H1 (cell line): ENCODE measurements around the gene EXD3. TPM values are rescaled to one million over a fixed set of nuclear protein-coding genes. Genes with fewer than 3 reads are reported as not detected.

Experiments used
- CTCF ChIA-PET: fragments of 300-600 bp; sonication (Branson Sonifier 250); formaldehyde crosslinking; loops from one replicate; lab custom pipeline; 2021; ENCODE audit not compliant: partially characterized antibody; lab: Charles Lee
- POLR2A ChIA-PET: fragments of 300-600 bp; sonication (Branson Sonifier 250); formaldehyde crosslinking; loops from one replicate; lab custom pipeline; 2021; ENCODE audit warnings: inconsistent platforms; ENCODE audit not compliant: partially characterized antibody; lab: Charles Lee
- DNase-seq, 2 experiments: peaks; one replicate each; pipeline versions ENCODE4 v3.0.0 to v3.0.0-alpha.2; 2010 to 2022; ENCODE audit warnings: low spot score in 2 of 2, low read depth in 1 of 2, mixed read lengths in 1 of 2
- FAIRE-seq: peaks from 2 replicates; lab custom pipeline; 2011; peaks lifted over from hg19 to GRCh38; lab: Jason Lieb, UNC
- H2AFZ ChIP-seq: 2 replicates; pipeline ENCODE4 v1.8.1; 2012; ENCODE audit warnings: low read length, inconsistent platforms
- H2AK5ac ChIP-seq: 2 replicates; pipeline ENCODE4 v1.6.1; 2013; ENCODE audit warnings: low read depth, low read length
- H2BK120ac ChIP-seq: replicated peaks from 2 replicates; pipeline ENCODE3; 2013; ENCODE audit warnings: low read depth, low read length, inconsistent platforms
- H2BK12ac ChIP-seq: 2 replicates; pipeline ENCODE4 v1.6.1; 2013; ENCODE audit warnings: low read depth, low read length
- H2BK15ac ChIP-seq: 2 replicates; pipeline ENCODE4 v1.6.1; 2013; ENCODE audit warnings: low read length
- H2BK20ac ChIP-seq: 2 replicates; pipeline ENCODE4 v1.6.1; 2013; ENCODE audit warnings: low read length
- H2BK5ac ChIP-seq: 2 replicates; pipeline ENCODE4 v1.6.1; 2013; ENCODE audit warnings: low read depth, low read length
- H3K14ac ChIP-seq: 2 replicates; pipeline ENCODE4 v1.6.1; 2013; ENCODE audit warnings: inconsistent platforms; ENCODE audit not compliant: insufficient read length
- H3K18ac ChIP-seq: 2 replicates; pipeline ENCODE4 v1.6.1; 2013; ENCODE audit warnings: low read length; ENCODE audit errors: extremely low read depth
- H3K23ac ChIP-seq: 2 replicates; pipeline ENCODE4 v1.6.1; 2013; ENCODE audit warnings: inconsistent platforms; ENCODE audit not compliant: insufficient read length
- H3K23me2 ChIP-seq: 2 replicates; pipeline ENCODE4 v1.6.1; 2013; ENCODE audit warnings: low read depth, low read length
- H3K27ac ChIP-seq: 2 replicates; pipeline ENCODE4 v1.6.1; 2011; ENCODE audit warnings: low read depth, low read length, inconsistent platforms
- H3K27me3 ChIP-seq, 4 experiments: replicated peaks in 1 of 4; 1 replicate in 1 of 4; 2 replicates in 3 of 4; pipeline versions ENCODE4 v1.6.1 to v1.8.1; 2011 to 2013; ENCODE audit warnings: low read length in 3 of 4, mild to moderate bottlenecking in 3 of 4, inconsistent platforms in 2 of 4, mixed read lengths in 2 of 4, moderate library complexity in 1 of 4; ENCODE audit not compliant: control insufficient read depth in 3 of 4, insufficient read depth in 3 of 4; ENCODE audit errors: extremely low read depth in 1 of 4
- H3K36me3 ChIP-seq, 4 experiments: 2 replicates each; pipeline versions ENCODE4 v1.6.1 to v1.8.1; 2011 to 2013; ENCODE audit warnings: mild to moderate bottlenecking in 4 of 4, low read length in 3 of 4, moderate library complexity in 2 of 4, control low read depth in 1 of 4, inconsistent platforms in 1 of 4; ENCODE audit not compliant: insufficient read depth in 4 of 4, control insufficient read depth in 2 of 4
- H3K4ac ChIP-seq: replicated peaks from 2 replicates; pipeline ENCODE3; 2013; ENCODE audit warnings: low read length, low read depth, mixed read lengths, inconsistent platforms; ENCODE audit not compliant: insufficient read length
- H3K4me1 ChIP-seq, 4 experiments: replicated peaks in 1 of 4; 1 replicate in 1 of 4; 2 replicates in 3 of 4; pipeline versions ENCODE4 v1.6.1 to v1.8.1; 2011 to 2013; ENCODE audit warnings: low read length in 3 of 4, inconsistent platforms in 2 of 4, mixed read lengths in 1 of 4; ENCODE audit not compliant: insufficient read depth in 4 of 4, control insufficient read depth in 3 of 4
- H3K4me2 ChIP-seq, 2 experiments: 2 replicates each; pipeline versions ENCODE4 v1.6.1 to v1.8.1; 2011 to 2013; ENCODE audit warnings: low read depth in 2 of 2, low read length in 2 of 2, control low read depth in 1 of 2, inconsistent platforms in 1 of 2, mild to moderate bottlenecking in 1 of 2; ENCODE audit not compliant: insufficient read depth in 1 of 2
- H3K4me3 ChIP-seq, 4 experiments: fragments of 200-600, 300-600 bp in 1 of 4; sonication (generic), shearing (Covaris generic), sonication (Bioruptor Twin) in 1 of 4; 2 replicates each; pipeline versions ENCODE4 v1.5.1 to v1.8.1; 2011 to 2016; ENCODE audit warnings: low read length in 4 of 4, low read depth in 3 of 4, control low read depth in 2 of 4, inconsistent platforms in 2 of 4, mild to moderate bottlenecking in 2 of 4, mixed read lengths in 1 of 4, moderate library complexity in 1 of 4; ENCODE audit not compliant: insufficient read depth in 2 of 4; ENCODE audit errors: extremely low read depth in 1 of 4
- H3K56ac ChIP-seq: replicated peaks from 2 replicates; pipeline ENCODE3; 2013; ENCODE audit warnings: low read depth, mild to moderate bottlenecking, mixed read lengths, low read length, inconsistent platforms; ENCODE audit not compliant: insufficient read length
- H3K79me1 ChIP-seq: 2 replicates; pipeline ENCODE4 v1.6.1; 2013; ENCODE audit warnings: low read depth, low read length, control low read depth
- H3K79me2 ChIP-seq, 2 experiments: 2 replicates each; pipeline versions ENCODE4 v1.6.1 to v1.8.1; 2012 to 2013; ENCODE audit warnings: low read length in 2 of 2, mild to moderate bottlenecking in 2 of 2, inconsistent platforms in 1 of 2; ENCODE audit not compliant: insufficient read depth in 2 of 2, control insufficient read depth in 1 of 2
- H3K9ac ChIP-seq, 4 experiments: replicated peaks in 1 of 4; 1 replicate in 1 of 4; 2 replicates in 3 of 4; pipeline versions ENCODE4 v1.6.1 to v1.8.1; 2011 to 2013; ENCODE audit warnings: low read depth in 3 of 4, low read length in 3 of 4, control low read depth in 2 of 4, mild to moderate bottlenecking in 2 of 4, moderate library complexity in 2 of 4, inconsistent platforms in 1 of 4; ENCODE audit errors: extremely low read depth in 1 of 4
- H3K9me3 ChIP-seq, 2 experiments: 2 replicates each; pipeline versions ENCODE4 v1.6.1 to v1.8.1; 2012 to 2013; ENCODE audit warnings: mild to moderate bottlenecking in 2 of 2, moderate library complexity in 2 of 2, control low read depth in 1 of 2, inconsistent platforms in 1 of 2, low read depth in 1 of 2, low read length in 1 of 2, mixed read lengths in 1 of 2; ENCODE audit not compliant: insufficient read depth in 2 of 2
- H4K20me1 ChIP-seq, 2 experiments: replicated peaks in 1 of 2; 2 replicates each; pipeline versions ENCODE3 to v1.8.1; 2011 to 2013; ENCODE audit warnings: inconsistent platforms in 2 of 2, low read length in 2 of 2, mild to moderate bottlenecking in 1 of 2; ENCODE audit not compliant: insufficient read depth in 2 of 2, control insufficient read depth in 1 of 2
- H4K5ac ChIP-seq: 2 replicates; pipeline ENCODE4 v1.6.1; 2013; ENCODE audit warnings: low read length, low read depth, mixed read lengths, inconsistent platforms; ENCODE audit not compliant: insufficient read length
- H4K8ac ChIP-seq: 2 replicates; pipeline ENCODE4 v1.8.0; 2013; ENCODE audit warnings: mild to moderate bottlenecking, moderate library complexity, low read length, inconsistent platforms; ENCODE audit not compliant: insufficient read depth; ENCODE audit errors: extremely low read depth
- H4K91ac ChIP-seq: replicated peaks from 2 replicates; pipeline ENCODE3; 2013; ENCODE audit warnings: low read length, mixed read lengths, inconsistent platforms; ENCODE audit not compliant: insufficient read length
- CBX5 ChIP-seq: fragments of 300-800, 300-1000 bp; sonication (generic); IDR thresholded peaks from 2 replicates; pipeline ENCODE4 v1.7.1; 2016; ENCODE audit warnings: antibody characterized with exemption, low read length, low read depth
- CBX8 ChIP-seq: fragments of 300-800, 300-1000 bp; sonication (generic); IDR thresholded peaks from 2 replicates; pipeline ENCODE4 v1.7.1; 2016; ENCODE audit warnings: low read depth, low read length, borderline replicate concordance
- E2F6 ChIP-seq: IDR thresholded peaks from 2 replicates; pipeline ENCODE4 v1.6.1; 2012; ENCODE audit warnings: inconsistent platforms
- KDM1A ChIP-seq: fragments of 200-600, 300-600 bp; sonication (generic); IDR thresholded peaks from 2 replicates; pipeline ENCODE4 v1.7.1; 2016; ENCODE audit warnings: mild to moderate bottlenecking, low read length, borderline replicate concordance
- SP1 ChIP-seq: IDR thresholded peaks from 2 replicates; pipeline ENCODE4 v1.6.1; 2011; ENCODE audit warnings: low read depth, low read length
- WGBS, 2 experiments: shearing (Covaris generic) in 1 of 2; methylation state at CpG; one replicate each; pipeline versions ENCODE4 v1.1.6 to v1.1.7; 2013 to 2015; ENCODE audit warnings: low lambda C conversion rate in 2 of 2, mixed read lengths in 2 of 2, inconsistent platforms in 1 of 2, low coverage in 1 of 2, missing lambda C conversion rate in 1 of 2; ENCODE audit not compliant: insufficient replicate concordance in 2 of 2, insufficient coverage in 1 of 2, insufficient read length in 1 of 2; ENCODE audit errors: extremely low coverage in 1 of 2, missing lambda C conversion rate in 1 of 2; 5-methylcytosine and 5-hydroxymethylcytosine counted together
- polyA plus RNA-seq, 7 experiments: library from polyadenylated mRNA; depleted of rRNA in 3 of 7; stranded (reverse) in 5 of 7; unstranded in 2 of 7; fragments of >200 nt in 5 of 7; fragments of 200-250 nt in 2 of 7; gene quantifications; 1 replicate in 5 of 7; 2 replicates in 1 of 7; 4 replicates in 1 of 7; pipeline versions ENCODE4 v1.2.1 to v1.2.3, GENCODE V29; 2011 to 2013; ENCODE audit warnings: missing spikeins in 2 of 7, mixed read lengths in 2 of 7
- total RNA-seq: library from RNA; stranded (reverse); fragmentation: NEBNext Ultra II Directional; extraction: Animal tissue kit (Norgen Biotek cat#: 25700); gene quantifications from 2 replicates; pipeline ENCODE4 v1.2.1, GENCODE V29; 2021

Gene EXD3
- total and polyA plus RNA-seq, 2 of the 8 experiments (the other 6 are each of a cell fraction or from before 2014, with no cell fraction given): 7.2 to 9.4 TPM

- 89% methylated on average over 20 of the region's 37 CpGs; no CpG with 5 or more reads in 1 of the 2 experiments for WGBS, 2 experiments
- Histone ChIP-seq H3K4me3 (no peak overlapping the region), H2BK120ac (no peak overlapping the region), H3K27me3 (0 out of 7 replicates have a peak, but pooled peaks cover 0 to 2% (median 0%) of the 10 kb centered on the region in 4 experiments), H3K9ac (no peak overlapping the region), H3K14ac (no peak overlapping the region), H3K27ac (no peak overlapping the region), H3K4ac (no peak overlapping the region), H3K79me2 (no peaks in the 10 kb centered on the region), H3K4me2 (no peak overlapping the region), H3K9me3 (no peaks in the 10 kb centered on the region), H2AK5ac (no peak overlapping the region), H2BK5ac (no peak overlapping the region), H2BK12ac (no peak overlapping the region), H3K23ac (no peak overlapping the region), H3K23me2 (no peaks in the 10 kb centered on the region), H3K79me1 (no peaks in the 10 kb centered on the region), H2AFZ (no peak overlapping the region), H3K18ac (no peak overlapping the region), H4K8ac (no peak overlapping the region), H4K91ac (no peak overlapping the region), H3K4me1 (no peaks in the 10 kb centered on the region; a peak in 2 of 7 replicates), H4K20me1 (no peaks in the 10 kb centered on the region), H2BK20ac (no peak overlapping the region), H3K56ac (no peak overlapping the region), H3K36me3 (no peaks in the 10 kb centered on the region), H4K5ac (no peak overlapping the region), H2BK15ac (no peak overlapping the region)
- ChIA-PET CTCF (interaction anchor here (0.6 to 3.1 kb wide), 8 partner anchors 10 to 486 kb away, joined by 3 to 9 read pairs (median 4); partner anchors contain the start of gene NRARP), POLR2A (interaction anchor here (0.6 to 1.7 kb wide), 4 partner anchors 10 to 96 kb away, joined by 3 to 5 read pairs (median 4); partner anchors contain the start of gene TOR4A)
- TF ChIP-seq CBX5 (no peak), CBX8 (no peak), E2F6 (no peak), KDM1A (no peak), SP1 (no peak)
- FAIRE-seq (no peak), DNase-seq (peak in 1 of 2 experiments; percentile 43)
Observed at GRCh38 chr9:137372693-137373610, 50.0 kb downstream of the EXD3 start.
